Ascending aorta (tissue), 2 donors: ENCODE data around the gene INTS14. TPM values are rescaled to one million over a fixed set of nuclear protein-coding genes. Genes with fewer than 3 reads are reported as not detected.
"Not testable (repeated sequence)": the region's sequence is repeated elsewhere in the genome, so short reads cannot be mapped to it uniquely, and the experiment has no call there.

Experiments used
- DNase-seq, 2 donors: peaks; one replicate each; pipeline ENCODE4 v3.0.0-alpha.2; 2019; ENCODE audit warnings: low spot score in 2 of 2
- H3K27ac ChIP-seq, 2 donors: fragments of 200-600 bp; sonication (generic); one replicate each; pipeline ENCODE4 v1.5.1; 2016 to 2017; ENCODE audit warnings: mild to moderate bottlenecking in 1 of 2
- H3K27me3 ChIP-seq: fragments of 200-600 bp; sonication (generic); one replicate; pipeline ENCODE4 v1.5.1; 2017
- H3K36me3 ChIP-seq, 2 donors: fragments of 200-600 bp; sonication (generic); one replicate each; pipeline ENCODE4 v1.5.1; 2016
- H3K4me1 ChIP-seq, 2 donors: fragments of 200-600 bp; sonication (generic); one replicate each; pipeline ENCODE4 v1.5.1; 2016 to 2017; ENCODE audit warnings: mild to moderate bottlenecking in 1 of 2
- H3K4me3 ChIP-seq, 2 donors: fragments of 200-600 bp; sonication (generic); one replicate each; pipeline ENCODE4 v1.5.1; 2016 to 2017; ENCODE audit warnings: mild to moderate bottlenecking in 1 of 2
- H3K9me3 ChIP-seq, 2 donors: fragments of 200-600 bp; sonication (generic); one replicate each; pipeline ENCODE4 v1.5.1; 2016
- CTCF ChIP-seq, 3 experiments: fragments of 200-600 bp in 2 of 3; fragments of 450-650 bp in 1 of 3; sonication (generic) in 2 of 3; IDR thresholded peaks; one replicate each; pipeline ENCODE4 v1.5.1; 2016 to 2019; ENCODE audit warnings: antibody characterized with exemption in 3 of 3, mild to moderate bottlenecking in 1 of 3, moderate library complexity in 1 of 3
- intact Hi-C: fragments of 100-400 bp; cut with DNase I; formaldehyde crosslinking; loops from one replicate; pipeline ENCODE4 v1.15.1; 2023
- total RNA-seq: library from RNA; depleted of rRNA; stranded (reverse); fragments of >200 nt; gene quantifications from one replicate; pipeline ENCODE4 v1.1.0, GENCODE V29; 2016

Gene INTS14
- total RNA-seq, 1 donor from 2014 or later = 14.5 TPM

- no peak for DNase-seq
- H3K4me1 ChIP-seq = no peaks in the 10 kb centered on the region
- no peak overlapping the region for H3K27ac ChIP-seq
- H3K27me3 ChIP-seq = no peaks in the 10 kb centered on the region
- H3K9me3 ChIP-seq = no peaks in the 10 kb centered on the region
- no peak for TF ChIP-seq CTCF (IDR thresholded peaks at IDR 0.05)
- no peak overlapping the region for H3K4me3 ChIP-seq
- peaks cover 16 to 31% of the 10 kb centered on the region in 2 donors for H3K36me3 ChIP-seq
- intact Hi-C loops = no loop called here
Measured at GRCh38 chr15:65556622-65557021, 54.3 kb downstream of the INTS14 start.

- H3K4me3 ChIP-seq = no peak overlapping the region
- H3K36me3 ChIP-seq = peaks cover 9 to 28% of the 10 kb centered on the region in 2 donors
- no peaks in the 10 kb centered on the region for H3K27me3 ChIP-seq
- no peaks in the 10 kb centered on the region for H3K4me1 ChIP-seq
- DNase-seq = no peak
- no peak for TF ChIP-seq CTCF (IDR thresholded peaks at IDR 0.05)
- intact Hi-C loops = no loop called here
- H3K27ac ChIP-seq = no peak overlapping the region
- H3K9me3 ChIP-seq = no peaks in the 10 kb centered on the region
Measured at GRCh38 chr15:65553691-65554090, 57.2 kb downstream of the INTS14 start.

DNA sequence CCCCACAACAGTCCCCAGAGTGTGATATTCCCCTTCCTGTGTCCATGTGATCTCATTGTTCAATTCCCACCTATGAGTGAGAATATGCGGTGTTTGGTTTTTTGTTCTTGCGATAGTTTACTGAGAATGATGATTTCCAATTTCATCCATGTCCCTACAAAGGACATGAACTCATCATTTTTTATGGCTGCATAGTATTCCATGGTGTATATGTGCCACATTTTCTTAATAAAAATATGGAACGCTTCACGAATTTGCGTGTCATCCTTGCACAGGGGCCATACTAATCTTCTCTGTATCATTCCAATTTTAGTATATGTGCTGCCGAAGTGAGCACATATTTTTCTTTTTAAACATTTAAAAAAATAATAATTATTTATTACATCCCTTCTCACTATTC is 58.1 kb downstream of the INTS14 start:
- H3K27me3 ChIP-seq, DNase-seq, H3K4me3 ChIP-seq, intact Hi-C loops, H3K27ac ChIP-seq, H3K4me1 ChIP-seq, H3K9me3 ChIP-seq: not testable (repeated sequence)
- peaks cover 6 to 25% of the 10 kb centered on the region in 2 donors for H3K36me3 ChIP-seq

DNA sequence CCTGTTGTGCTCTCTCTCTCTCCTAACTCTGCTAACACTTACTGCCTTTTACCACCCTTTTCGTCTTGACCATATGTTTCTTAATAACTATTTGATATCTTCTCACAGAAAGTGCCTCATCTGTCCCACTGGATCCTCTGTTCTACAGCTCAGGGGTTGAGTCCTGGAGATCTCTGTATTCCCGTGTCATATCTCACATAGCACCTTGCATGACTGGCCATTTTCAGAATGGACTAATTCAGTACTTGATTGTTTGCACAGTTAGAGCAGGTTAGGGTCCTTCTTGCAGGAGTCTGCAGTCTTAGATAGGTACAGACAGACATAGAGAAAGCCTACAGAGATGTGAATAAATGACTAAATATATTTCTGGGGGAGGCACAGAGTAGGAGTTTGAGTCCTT is 59.7 kb downstream of the INTS14 start:
- H3K9me3 ChIP-seq = no peaks in the 10 kb centered on the region
- no peak for DNase-seq
- H3K4me3 ChIP-seq = no peak overlapping the region
- H3K27me3 ChIP-seq = no peaks in the 10 kb centered on the region
- intact Hi-C loops = no loop called here
- no peaks in the 10 kb centered on the region for H3K4me1 ChIP-seq
- peaks cover 0 to 13% of the 10 kb centered on the region in 2 donors for H3K36me3 ChIP-seq
- no peak for TF ChIP-seq CTCF (IDR thresholded peaks at IDR 0.05)
- no peak overlapping the region for H3K27ac ChIP-seq

DNA sequence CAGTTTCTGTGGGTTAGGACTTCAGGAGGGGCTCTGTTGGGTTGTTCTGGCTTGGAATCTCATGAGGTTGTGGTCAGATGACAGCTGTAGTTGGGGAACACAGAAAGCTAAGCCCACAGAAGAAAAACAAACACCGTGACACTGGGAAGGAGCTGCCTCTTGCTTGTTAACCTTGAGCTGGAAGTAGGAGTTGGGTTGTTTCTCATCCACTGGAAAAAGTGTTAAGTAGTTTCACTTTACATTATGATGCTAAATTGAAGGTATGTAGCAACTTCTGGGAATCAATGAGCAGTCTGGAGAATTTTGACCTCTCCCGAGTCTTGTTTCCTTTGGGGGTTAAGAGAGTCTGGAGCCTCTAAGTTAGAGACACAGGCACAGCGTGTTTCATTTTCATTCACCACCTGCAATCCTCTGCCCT is 60.2 kb downstream of the INTS14 start:
- TF ChIP-seq CTCF (IDR thresholded peaks at IDR 0.05) = no peak
- H3K4me3 ChIP-seq = no peak overlapping the region
- intact Hi-C loops = no loop called here
- no peak overlapping the region for H3K27ac ChIP-seq
- no peaks in the 10 kb centered on the region for H3K27me3 ChIP-seq
- no peak for DNase-seq
- no peaks in the 10 kb centered on the region for H3K9me3 ChIP-seq
- peaks cover 0 to 9% of the 10 kb centered on the region in 2 donors for H3K36me3 ChIP-seq
- no peaks in the 10 kb centered on the region for H3K4me1 ChIP-seq

GRCh38 chr15:65549288-65549687 is 61.6 kb downstream of the INTS14 start:
- H3K9me3 ChIP-seq, H3K27ac ChIP-seq, H3K4me3 ChIP-seq, H3K4me1 ChIP-seq, DNase-seq, H3K27me3 ChIP-seq, intact Hi-C loops, H3K36me3 ChIP-seq: not testable (repeated sequence)

- Histone ChIP-seq H3K9me3 (no peaks in the 10 kb centered on the region), H3K27ac (no peak overlapping the region), H3K36me3 (no peaks in the 10 kb centered on the region), H3K4me1 (no peaks in the 10 kb centered on the region), H3K27me3 (no peaks in the 10 kb centered on the region), H3K4me3 (no peak overlapping the region)
- TF ChIP-seq CTCF (IDR thresholded peaks at IDR 0.05) = no peak
- no peak for DNase-seq
- intact Hi-C loops = no loop called here
Measured at GRCh38 chr15:65547841-65548240, 63.1 kb downstream of the INTS14 start.
